Suprapubic skin (tissue), 4 donors: ENCODE measurements around the gene TBC1D22A.

ENCODE experiments used
- EP300 ChIP-seq: sonication (generic); formaldehyde crosslinking; IDR thresholded peaks from one replicate; pipeline ENCODE4 v1.6.1; 2017; ENCODE audit warnings: antibody characterized with exemption
- POLR2A ChIP-seq, 2 donors: fragments of 450-650 bp; IDR thresholded peaks; one replicate each; pipeline ENCODE4 v1.6.1; 2017; ENCODE audit warnings: antibody characterized with exemption in 2 of 2, mild to moderate bottlenecking in 2 of 2, moderate library complexity in 2 of 2
- POLR2AphosphoS5 ChIP-seq, 3 donors: sonication (generic); formaldehyde crosslinking; IDR thresholded peaks; one replicate each; pipeline ENCODE4 v1.6.1; 2017; ENCODE audit warnings: antibody characterized with exemption in 3 of 3
- TF ChIP-seq, protein P1 (sequence below), 2 donors: fragments of 200-600 bp in 1 of 2; fragments of 450-650 bp in 1 of 2; sonication (generic) in 1 of 2; IDR thresholded peaks; one replicate each; pipeline ENCODE4 v1.5.1; 2016 to 2019; ENCODE audit warnings: antibody characterized with exemption in 2 of 2, mild to moderate bottlenecking in 1 of 2, moderate library complexity in 1 of 2

DNA sequence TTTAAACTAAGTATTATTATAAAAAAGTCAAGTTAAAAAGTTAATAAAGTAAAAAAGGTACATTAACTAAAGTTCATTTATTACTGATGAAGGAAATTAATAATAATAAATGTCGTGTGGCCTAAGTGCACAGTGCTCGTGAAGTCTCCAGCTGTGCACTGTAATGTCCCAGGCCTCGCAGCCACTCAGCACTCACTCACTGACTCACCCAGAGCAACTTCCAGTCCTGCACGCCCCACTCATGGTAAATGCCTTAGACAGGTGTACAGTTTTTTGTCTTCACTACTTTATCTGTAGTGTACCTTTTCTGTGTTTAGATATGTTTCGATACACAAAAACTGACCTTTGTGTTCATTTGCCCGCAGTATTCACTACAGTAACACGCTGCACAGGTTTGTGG is 175.5 kb downstream of the TBC1D22A start:
- TF ChIP-seq, protein P1, sequence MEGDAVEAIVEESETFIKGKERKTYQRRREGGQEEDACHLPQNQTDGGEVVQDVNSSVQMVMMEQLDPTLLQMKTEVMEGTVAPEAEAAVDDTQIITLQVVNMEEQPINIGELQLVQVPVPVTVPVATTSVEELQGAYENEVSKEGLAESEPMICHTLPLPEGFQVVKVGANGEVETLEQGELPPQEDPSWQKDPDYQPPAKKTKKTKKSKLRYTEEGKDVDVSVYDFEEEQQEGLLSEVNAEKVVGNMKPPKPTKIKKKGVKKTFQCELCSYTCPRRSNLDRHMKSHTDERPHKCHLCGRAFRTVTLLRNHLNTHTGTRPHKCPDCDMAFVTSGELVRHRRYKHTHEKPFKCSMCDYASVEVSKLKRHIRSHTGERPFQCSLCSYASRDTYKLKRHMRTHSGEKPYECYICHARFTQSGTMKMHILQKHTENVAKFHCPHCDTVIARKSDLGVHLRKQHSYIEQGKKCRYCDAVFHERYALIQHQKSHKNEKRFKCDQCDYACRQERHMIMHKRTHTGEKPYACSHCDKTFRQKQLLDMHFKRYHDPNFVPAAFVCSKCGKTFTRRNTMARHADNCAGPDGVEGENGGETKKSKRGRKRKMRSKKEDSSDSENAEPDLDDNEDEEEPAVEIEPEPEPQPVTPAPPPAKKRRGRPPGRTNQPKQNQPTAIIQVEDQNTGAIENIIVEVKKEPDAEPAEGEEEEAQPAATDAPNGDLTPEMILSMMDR (IDR thresholded peaks at IDR 0.05) = no peak
- no peak for TF ChIP-seq POLR2A (IDR thresholded peaks at IDR 0.05)
- TF ChIP-seq EP300 = no peak
- no peak for TF ChIP-seq POLR2AphosphoS5 (IDR thresholded peaks at IDR 0.05)
